Activated T-cell treated with anti-CD3 and anti-CD28 coated beads for 48 hours (primary cell): ENCODE data around the gene AFF3.
"Not testable (repeated sequence)": the region's sequence is repeated elsewhere in the genome, so short reads cannot be mapped to it uniquely, and the experiment has no call there.

ENCODE experiments used
- DNase-seq: peaks from one replicate; pipeline ENCODE4 v3.0.0-alpha.2; 2020; ENCODE audit warnings: low read depth

The AFF3 gene

DNA sequence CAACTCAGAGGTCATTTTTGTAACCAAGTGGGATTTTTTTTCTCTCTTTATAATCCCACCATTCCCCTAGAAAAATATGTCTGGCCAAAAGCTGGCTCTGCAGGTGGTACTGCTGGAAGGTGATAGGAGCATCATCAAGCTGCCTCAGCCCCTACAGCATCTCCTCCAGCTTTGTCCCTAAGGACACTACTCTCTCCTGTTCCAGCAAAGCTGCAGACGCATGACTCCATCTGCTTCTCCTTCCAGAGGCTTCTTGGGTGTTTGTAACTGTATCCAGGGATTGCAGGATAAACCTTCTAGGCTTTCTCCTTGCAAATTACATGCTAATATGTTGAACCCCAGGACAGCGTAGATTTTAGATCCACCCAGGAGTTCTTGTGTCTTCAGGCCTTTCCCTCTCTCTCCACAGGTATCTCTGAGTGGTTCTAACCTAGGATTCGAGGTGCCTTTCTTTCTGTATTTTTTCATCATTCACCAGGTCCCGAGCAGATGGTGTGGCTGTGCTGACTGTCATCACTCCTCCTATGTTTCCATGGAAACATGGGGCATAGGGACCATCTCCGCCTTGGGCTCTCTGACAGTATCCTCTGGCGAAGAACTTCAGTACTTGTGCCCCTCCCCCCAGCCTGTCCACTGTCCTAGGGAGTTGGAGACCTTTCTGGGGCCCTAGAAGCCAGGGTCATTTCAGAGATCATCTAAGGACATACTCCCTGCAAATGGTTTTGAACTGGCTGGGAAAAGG, 34.3 kb downstream of the AFF3 start:
- DNase-seq, result no peak

DNA sequence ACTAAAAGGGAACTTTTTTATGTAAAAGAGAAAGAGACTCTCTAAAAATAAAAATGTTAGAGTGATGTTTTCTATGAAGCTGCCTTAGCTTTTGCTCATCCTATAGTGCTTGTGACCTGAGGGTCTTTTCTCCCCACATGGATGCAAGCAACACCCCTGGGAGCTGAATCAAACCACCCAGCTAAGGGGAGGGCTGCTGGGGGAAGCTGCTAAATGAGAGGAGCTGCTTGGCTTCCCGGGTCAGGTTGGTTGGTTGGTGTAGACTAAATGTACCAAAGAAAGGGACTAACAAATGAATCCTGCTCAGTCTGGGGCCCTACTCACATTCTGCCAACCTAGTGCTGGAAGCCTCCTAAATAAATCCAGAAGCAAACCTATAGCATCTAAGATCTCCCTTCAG, 35.0 kb downstream of the AFF3 start:
- no peak for DNase-seq

DNA sequence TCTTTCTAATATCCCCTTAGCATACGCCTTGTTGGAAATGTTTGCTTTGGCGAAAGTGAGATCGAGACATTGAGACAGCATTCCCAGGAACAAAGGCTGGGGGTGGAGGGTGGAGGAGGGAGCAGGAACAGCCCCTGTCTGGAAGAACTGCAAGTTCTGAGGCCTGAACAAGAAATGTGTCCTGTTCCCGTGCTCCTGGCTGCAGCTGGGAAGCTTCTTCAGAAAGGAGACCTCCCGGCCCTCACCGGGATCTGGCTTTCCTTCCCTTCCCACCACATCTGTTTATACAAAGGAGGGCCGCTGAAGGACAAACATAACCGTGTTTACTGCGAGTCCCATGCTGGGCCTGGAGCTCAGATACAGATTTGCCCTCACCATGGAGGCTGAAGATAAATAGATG, 35.9 kb downstream of the AFF3 start:
- DNase-seq, result no peak

DNA sequence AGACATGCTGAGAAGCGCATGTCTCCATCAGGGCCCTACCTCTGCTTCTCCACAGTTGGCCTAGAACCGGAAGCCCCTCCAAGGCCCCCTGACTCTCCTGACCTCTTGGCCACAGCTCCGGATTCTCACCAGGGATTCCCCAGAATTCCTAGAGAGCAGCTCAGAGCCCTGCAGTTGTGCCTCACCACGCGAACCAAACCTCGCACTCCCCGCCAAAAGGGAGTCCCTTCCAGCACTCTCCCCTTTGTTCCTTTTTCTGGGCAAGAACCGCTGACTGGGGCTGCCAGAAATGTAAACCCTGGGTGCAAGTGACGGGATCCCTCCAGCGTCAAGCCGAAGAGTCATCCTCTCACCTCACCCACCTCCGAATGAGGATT, 36.7 kb downstream of the AFF3 start:
- no peak for DNase-seq

DNA sequence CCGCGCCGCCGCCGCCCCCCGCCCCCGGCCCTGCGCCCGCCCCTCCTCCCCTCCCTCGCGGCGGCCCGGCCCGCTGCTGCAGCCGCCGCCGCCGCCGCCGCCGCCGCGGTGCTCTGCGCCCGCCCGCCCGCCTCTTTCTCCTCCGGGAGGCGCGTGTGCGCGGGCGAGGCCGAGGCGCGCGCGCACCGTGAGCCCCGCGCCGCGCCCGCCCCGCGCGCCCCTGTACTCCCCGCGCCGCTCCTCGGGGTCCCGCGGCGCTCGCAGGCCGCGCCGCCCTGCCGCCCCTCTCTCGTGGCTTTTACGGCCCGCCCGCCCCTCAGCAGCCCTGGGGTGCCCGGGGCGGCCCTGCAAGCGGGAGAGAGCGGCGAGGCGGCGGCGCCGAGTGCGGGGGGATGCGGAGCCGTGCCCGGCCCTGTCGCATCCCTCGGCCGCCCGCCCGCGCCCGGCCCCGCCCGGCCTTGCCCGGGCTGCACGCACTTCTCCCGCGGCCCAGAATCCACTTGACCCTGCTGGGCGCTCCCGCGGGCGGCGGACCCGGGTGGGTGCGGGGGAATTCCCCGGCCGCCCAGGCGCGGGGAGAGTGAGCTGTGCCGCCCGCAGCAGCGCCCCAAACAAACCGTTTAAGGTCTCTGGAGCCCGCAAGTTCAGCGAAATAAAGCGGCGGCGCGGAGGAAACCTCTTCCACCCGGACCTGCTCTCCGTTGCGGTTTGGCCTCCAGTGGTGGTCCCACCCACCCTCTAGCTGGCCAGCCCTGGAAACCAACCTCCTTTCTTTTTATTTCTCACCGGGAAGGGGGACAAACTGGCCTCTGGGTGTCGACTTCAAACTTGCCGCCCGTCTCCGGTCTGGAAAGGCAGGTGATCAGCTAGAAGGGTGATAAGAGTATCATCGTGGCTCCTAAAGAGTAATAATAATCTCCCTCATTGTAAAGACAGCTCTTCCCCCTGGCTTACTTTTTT, 37.4 kb downstream of the AFF3 start:
- peak; percentile 4 for DNase-seq

DNA sequence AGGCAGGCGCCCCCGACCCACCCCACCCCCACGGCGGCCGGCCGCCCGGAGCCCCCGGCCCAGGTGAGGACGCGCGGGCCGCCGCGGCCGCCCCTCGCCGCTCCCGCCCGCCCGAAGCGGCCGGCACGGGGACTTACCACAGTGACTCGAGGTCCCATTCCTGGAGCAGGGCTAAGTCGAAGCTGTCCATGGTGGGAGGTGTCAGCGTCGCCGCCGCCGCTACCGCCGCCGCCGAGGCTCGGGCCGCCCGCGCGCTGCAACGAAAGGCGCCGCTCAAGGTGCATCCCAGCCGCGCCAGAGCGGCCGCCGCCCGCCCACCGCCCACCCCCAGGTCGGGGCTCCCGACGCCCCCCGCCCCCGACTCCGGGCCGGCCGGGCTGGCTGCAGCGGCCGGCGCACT, 38.1 kb downstream of the AFF3 start:
- DNase-seq, result not testable (repeated sequence)

DNA sequence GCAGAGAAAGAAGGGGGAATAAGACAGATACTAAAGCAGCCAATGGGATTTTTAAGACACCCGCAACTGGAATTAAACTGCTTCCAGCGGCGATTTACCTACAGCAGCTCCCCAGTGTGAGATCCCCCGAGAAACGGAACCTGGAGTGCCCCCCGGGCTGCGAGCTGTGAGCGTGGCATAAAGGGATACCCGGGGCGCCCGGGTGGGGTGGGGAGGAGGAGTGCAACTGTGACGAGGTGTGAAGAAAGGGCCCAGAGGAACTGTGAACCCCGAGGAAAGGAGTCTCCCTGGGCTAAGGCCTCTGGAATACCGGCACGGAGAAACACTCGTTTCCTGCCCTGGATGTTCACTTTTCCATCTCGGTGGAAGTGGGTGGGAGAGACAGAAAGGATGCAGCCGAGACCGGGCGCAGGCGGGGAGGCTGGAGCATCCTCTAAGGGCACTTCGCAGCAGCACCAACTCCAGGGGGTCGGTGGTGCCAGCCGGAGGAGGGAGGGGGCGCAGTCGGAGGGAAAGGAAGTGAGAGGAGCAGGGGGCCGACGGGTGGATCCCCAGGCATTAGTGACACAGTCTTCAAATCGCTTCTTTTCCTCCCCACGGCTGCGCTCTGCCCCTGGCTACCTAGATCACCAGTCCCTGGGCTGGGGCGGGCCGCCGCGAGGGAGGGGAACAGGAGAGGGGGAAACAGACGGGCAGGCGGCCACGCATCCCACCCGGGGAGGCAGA, 38.7 kb downstream of the AFF3 start:
- DNase-seq, result not testable (repeated sequence)

DNA sequence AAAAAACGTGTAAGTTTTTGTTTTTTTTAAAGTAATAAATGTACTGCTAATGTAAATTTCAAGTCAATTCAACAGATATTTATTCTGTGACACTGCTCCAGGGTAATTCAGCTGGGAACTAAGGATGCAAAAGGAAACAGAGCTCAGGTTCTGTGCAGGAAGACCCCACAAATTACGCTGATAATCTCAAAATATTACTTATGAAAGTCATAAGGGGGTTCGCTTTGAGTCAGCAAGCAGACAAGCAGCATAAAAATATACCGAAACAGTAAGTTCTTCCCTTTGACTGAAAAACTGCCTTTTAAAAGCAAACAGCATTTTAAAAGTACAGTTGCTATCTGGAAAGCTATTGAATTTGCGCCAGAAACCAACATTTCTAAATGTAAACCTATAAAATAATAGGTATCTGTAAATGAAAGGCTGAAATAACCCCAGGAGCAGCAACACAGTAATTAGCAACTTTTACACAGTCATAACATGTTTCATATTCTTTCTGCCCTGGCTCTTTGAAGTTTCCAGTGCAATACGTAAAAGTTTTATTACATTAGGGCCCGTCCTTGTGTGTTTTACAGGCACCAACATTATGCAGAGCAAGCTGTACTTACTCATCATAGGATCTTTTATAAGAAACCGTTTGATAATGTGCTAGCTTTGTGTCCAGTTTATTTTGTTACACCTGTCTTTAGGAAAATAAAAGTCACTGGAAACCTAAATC, 39.8 kb downstream of the AFF3 start:
- DNase-seq, result not testable (repeated sequence)

DNA sequence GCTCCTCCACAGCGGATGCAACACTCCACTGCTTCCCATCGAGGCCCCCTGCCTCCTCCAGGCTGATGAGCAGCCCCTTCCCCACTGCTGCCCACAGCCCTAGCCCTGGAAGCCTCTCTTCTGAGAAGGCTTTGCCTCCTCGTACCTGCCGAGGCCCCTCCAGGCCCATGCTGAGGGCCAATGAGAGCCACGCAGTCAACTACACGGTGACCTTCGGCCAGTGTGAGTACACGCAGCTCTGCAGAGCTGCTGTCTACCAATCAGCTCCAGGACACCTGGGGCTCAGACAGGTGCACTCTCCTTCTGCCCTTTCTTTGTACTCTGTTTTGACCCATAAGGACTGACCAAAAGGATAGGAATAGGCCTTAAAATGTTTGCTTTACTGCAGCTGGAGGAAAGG, 43.5 kb downstream of the AFF3 start:
- DNase-seq, result not testable (repeated sequence)

DNA sequence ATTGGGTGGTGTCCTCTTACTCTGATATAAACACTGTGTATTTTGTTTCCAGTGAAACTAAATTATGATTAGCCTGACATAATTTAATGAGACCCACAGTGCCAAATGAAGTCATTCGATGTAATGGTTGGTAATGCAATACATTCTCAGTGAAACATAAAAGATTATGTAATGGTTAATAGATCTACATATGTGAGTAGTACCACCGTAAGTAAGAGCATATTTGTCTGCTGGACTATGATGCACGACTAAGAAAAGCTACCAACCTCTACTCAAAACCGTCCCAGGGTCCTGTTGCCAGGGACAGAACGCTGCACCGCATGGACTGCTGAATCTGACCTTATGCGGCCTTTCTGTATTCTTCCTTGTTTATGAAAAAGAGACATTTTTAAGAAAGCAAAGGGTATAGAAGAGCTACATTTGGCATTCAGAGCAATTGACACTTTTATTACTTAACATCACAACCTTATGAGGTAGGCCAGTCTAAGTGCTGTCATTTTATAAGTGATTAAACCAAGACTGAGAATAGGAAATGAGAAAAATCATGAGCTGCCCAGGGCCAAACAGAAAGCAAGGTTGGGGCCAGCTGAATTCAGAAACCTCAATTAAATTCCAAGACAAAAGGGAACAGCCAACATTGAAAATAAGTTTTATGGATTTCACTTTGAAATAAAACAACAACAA, 44.6 kb downstream of the AFF3 start:
- DNase-seq, result not testable (repeated sequence)

DNA sequence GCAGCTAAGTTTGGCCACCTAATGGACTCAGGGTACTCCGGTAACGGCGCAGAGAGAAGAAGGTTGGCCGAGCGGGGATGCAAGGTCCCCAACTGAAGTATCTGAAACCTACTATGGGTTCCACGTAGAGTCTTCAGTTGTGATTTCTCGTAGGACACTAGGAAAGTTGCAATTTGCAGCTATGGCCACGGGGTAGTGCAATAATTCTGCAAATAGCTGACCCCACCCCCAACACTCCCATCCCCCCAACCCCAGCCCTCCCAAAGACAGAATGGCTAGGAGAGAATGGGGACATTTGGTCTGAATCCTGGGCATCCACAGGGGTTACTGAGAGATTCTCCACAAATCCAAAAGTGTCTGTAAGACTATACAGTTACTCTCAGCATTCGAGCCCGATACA, 46.5 kb downstream of the AFF3 start:
- not testable (repeated sequence) for DNase-seq

DNA sequence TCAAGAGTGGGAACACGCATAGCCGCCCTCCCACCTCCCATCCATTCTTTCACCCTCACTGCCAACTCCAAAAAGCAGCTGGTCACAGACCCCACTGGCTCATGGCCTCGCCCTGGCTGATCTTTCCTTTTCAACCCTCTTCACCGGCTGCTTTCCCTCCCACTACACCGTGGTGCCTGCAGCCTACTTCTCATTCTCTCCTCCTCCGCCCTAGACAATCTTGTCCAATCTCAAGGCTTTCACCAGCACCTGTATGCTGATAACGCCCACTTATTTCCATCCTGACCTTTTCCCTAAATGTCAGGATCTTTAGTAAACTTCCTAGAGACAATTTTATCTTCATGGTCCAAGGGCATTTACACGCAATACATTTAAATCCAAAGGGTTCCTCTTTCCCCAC, 50.6 kb downstream of the AFF3 start:
- DNase-seq, result not testable (repeated sequence)

DNA sequence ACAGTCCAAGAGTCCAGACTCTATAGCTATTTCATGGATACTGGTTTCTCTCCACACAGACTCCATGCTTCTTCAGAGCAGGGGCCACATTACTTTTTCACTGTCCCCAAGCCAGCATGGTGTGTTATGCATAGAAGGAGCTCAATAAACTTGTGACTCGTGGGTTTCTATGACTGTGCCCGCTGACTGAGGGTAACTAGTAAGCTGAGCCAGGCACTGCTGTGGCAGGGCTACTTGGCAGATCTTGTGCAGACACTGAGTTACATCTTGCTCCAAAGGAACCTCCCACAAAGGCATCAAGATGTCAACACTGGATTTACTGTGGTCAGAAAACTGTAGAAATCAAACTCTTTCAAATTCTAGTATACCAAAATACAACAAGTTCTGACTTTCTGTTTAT, 56.6 kb downstream of the AFF3 start:
- not testable (repeated sequence) for DNase-seq

DNA sequence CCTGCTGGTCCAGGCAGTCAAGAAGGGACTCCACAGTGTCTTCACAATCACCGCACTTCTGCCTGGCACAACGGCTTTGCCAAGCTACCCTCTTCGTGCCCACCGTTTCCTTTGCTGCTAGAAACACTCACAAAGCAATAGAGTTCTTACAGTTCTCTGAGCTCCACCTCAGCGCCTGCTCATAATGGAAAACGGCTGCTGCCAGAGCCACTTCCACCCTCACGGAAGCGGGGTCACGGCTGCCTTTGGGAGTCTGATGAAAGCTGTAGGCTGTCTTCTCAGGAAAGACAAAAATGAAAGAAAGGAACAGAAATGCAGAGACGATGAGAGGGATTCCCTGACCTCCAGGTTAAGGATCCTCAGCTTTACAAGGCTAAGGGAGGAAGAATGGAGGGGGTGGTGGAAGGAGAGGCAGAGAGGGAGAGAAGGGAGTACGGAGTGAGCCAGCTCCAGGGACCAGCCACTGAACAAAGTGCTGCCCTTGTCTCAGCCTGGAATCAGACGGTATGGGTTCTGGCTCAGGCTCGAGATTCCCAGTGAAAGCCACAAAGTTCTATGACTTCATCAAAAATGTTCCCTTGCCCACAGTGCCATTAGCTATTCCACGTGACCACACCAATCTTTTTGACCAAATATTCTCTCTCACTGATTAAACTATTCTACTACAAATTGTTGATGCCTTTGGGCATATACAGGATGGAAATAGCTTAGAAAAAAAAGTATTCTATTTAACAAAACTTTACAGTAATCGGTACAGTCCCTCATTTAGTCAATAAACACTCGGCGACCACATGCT, 58.8 kb downstream of the AFF3 start:
- DNase-seq, result not testable (repeated sequence)

DNA sequence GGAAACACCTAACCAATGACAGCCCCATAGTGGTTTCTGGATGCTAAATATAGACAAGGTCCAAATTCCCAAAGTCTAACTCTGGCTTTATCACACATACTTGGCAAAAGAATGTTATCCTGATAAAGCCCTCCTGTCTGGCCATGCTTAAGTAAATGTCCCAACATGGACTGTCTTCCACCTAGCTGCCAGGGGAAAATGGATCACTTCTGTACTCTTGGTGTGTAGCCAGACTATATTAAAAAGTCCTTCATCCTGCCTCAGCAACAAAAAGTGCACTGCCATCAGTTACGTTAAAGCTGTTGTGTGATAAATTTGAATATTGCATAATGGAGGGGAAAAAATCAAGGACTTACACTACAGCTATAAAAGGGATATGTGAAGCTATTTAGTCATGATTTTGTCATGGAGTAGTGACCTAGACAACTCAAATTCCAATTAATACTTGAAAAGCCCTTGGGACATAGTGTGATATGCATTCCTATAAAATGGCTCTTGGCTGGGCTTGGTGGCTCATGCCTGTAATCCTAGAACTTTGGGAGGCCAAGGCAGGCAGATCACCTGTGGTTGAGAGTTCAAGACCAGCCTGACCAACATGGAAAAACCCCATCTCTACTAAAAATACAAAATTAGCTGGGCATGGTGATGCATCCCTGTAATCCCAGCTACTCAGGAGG, 60.0 kb downstream of the AFF3 start:
- DNase-seq, result not testable (repeated sequence)

DNA sequence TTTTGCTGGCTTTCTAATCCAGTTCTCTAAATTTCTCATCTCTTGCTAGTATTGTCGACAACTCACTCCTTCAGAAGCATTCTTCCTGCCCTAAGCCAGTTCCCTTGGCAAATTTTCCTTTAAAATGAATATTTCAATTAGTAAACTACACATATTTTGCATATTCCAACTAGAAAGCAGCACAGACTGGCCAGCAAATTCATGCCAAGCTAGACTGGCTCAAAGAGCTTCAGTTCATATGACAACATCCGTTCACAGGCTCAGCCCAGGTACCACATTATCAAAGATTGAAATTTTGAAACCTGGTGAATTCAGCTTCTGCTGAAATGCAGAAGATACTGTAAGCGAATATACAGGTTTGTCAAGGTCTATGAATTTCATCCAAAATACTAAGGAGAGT, 64.5 kb downstream of the AFF3 start:
- DNase-seq, result no peak

DNA sequence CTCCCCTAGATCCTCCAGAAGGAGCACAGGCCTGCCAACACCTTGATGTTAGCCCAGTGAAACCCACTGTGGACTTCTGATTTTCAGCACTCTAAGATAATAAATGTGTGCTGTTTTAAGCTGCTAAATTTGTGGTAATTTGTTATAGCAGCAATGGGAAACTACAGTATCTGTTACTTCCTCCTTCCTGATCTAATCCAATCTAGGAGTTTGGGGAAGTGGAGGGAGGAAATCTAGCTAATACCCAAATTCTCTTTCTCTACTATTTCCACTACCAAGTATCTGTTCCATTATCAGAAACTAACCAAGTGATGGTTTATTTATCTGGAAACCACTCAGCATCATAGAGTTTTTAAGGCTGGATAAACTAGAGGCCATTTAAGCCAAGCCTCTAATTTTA, 64.9 kb downstream of the AFF3 start:
- no peak for DNase-seq

DNA sequence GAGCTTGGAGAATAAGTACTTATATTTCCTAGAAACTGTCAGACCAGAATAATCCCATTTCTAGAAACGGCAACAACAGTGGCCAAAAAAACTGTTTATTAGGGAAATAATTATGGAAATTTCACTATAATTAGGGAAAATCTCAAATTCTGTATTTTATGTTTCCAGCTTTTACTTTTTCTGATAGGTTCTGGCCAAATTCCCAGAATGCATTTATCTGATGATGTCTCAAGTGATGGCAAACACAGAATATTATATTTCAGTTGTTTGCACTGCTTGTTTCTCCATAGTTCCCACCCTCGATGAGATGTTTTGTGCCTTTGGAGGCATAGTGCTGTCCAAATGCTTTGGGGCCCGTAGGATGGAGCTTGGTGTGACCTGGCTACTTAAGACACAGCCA, 66.9 kb downstream of the AFF3 start:
- DNase-seq, result no peak

DNA sequence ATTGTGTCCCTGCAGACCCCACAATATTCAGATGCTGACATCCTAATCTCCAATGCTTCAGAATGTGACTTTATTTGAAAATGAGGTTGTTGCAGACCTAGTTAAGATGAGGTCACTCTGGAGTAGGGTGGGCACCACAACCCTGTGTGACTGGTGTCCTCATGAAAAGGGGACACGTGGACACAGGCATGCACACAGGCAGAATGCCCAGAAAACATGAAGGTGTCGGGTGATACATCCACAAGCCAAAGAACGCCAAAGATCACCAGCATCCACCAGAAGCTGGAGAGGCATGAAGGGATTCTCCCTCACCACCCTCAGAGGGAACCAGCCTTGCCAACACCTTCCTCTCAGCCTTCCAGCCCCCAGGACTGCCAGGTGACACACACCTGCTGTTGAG, 69.3 kb downstream of the AFF3 start:
- no peak for DNase-seq

DNA sequence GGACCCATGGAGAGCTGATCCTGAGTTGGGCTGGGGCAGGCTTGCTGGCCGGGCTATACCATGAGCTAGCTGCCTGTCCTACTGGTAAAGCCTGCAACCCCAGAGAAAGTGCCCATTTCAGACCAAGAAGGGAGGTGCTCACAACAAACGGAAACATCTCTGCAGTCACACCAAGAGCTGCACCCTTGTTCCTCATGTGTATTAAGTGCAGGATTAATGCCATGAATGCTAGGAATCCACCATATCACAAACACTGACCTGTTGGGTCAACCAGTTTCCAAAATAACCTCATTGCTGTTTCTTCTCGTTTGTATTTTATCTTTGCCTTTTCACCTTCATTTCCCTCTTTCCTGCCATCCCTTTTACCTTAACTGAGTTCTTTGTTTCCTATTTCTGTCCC, 69.9 kb downstream of the AFF3 start:
- no peak for DNase-seq
